ENCODE measurements around the gene CELF2. TPM values are rescaled to one million over a fixed set of nuclear protein-coding genes. Genes with fewer than 3 reads are reported as not detected.

Gene CELF2
- total and polyA plus RNA-seq, 4 donors = 43.3 to 65.6 (median 50.1) TPM

DNA sequence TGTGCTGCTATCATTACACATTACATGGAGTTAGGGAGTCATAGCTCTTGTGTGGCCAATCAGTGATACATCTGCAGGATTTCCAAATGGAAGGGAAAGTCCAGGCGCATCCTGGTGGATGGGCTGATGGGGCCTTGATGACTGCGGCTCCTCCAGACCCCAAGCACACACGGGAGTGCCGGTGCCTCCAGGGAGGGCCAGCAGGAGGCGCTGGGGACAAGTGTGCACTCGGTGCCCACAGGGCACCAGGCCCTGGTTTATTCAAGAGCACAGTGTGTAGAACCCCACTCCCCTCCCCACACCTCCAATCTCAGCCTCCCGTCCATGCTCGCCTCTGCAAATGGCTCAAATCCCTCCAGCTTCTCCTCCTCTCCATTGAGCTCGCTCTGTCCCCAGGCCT is 349.8 kb downstream of the CELF2 start:
- Histone ChIP-seq H3K36me3 (ENCODE audit: control insufficient read depth, insufficient read depth, low read length) (no peaks in the 10 kb centered on the region), H3K27me3 (ENCODE audit: control insufficient read depth, insufficient read depth, low read length) (no peaks in the 10 kb centered on the region), H3K4me3 (ENCODE audit: low read depth, low read length) (no peak overlapping the region), H3K4me1 (ENCODE audit: control insufficient read depth, insufficient read depth, low read length) (no peaks in the 10 kb centered on the region), H3K27ac (ENCODE audit: low read depth, low read length) (no peak overlapping the region), H3K9me3 (ENCODE audit: control insufficient read depth, insufficient read depth, low read length) (no peaks in the 10 kb centered on the region)
- no peak for DNase-seq (ENCODE audit: low read depth in 4 of 6, low spot score in 6 of 6)
- WGBS (ENCODE audit: insufficient coverage) = 97% methylated on average over 9 of the region's 9 CpGs

- peak in 1 of 6 donors; percentile 39 for DNase-seq (ENCODE audit: low read depth in 4 of 6, low spot score in 6 of 6)
- H3K27ac ChIP-seq (ENCODE audit: low read depth, low read length) = no peak overlapping the region
- no peak overlapping the region for H3K4me3 ChIP-seq (ENCODE audit: low read depth, low read length)
- WGBS (ENCODE audit: insufficient coverage) = 37% methylated on average over 10 of the region's 11 CpGs
- no peaks in the 10 kb centered on the region for H3K27me3 ChIP-seq (ENCODE audit: control insufficient read depth, insufficient read depth, low read length)
- no peaks in the 10 kb centered on the region for H3K36me3 ChIP-seq (ENCODE audit: control insufficient read depth, insufficient read depth, low read length)
- peaks cover 6% of the 10 kb centered on the region for H3K4me1 ChIP-seq (ENCODE audit: control insufficient read depth, insufficient read depth, low read length)
- H3K9me3 ChIP-seq (ENCODE audit: control insufficient read depth, insufficient read depth, low read length) = no peaks in the 10 kb centered on the region
These were observed 356.1 kb downstream of the CELF2 start for GRCh38 chr10:11373717-11374171.

DNA sequence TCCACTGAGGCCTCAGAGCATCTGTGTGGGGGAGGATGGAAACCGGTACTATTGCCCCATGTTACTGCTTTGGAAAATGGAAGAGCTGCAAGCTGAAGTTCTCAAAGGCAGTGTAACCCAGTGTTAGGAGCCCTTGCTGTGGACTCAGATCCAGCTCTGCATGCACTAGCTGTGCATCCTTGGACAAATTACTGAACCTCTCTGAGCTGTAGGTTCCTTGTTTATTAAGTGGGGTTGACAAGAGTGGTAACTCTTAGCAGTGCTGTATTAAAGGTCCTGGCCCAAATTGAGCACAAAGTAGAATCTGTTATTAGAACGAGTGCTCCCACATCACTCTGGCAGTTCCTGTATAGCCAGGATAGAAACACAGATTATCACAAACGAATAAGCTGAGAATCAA is 359.6 kb downstream of the CELF2 start:
- Histone ChIP-seq H3K27ac (ENCODE audit: low read depth, low read length) (no peak overlapping the region), H3K4me1 (ENCODE audit: control insufficient read depth, insufficient read depth, low read length) (peaks cover 20% of the 10 kb centered on the region), H3K36me3 (ENCODE audit: control insufficient read depth, insufficient read depth, low read length) (no peaks in the 10 kb centered on the region), H3K9me3 (ENCODE audit: control insufficient read depth, insufficient read depth, low read length) (no peaks in the 10 kb centered on the region), H3K27me3 (ENCODE audit: control insufficient read depth, insufficient read depth, low read length) (no peaks in the 10 kb centered on the region), H3K4me3 (ENCODE audit: low read depth, low read length) (no peak overlapping the region)
- no peak for DNase-seq (ENCODE audit: low read depth in 4 of 6, low spot score in 6 of 6)
- WGBS (ENCODE audit: insufficient coverage) = 96% methylated on average over 2 of the region's 3 CpGs

DNA sequence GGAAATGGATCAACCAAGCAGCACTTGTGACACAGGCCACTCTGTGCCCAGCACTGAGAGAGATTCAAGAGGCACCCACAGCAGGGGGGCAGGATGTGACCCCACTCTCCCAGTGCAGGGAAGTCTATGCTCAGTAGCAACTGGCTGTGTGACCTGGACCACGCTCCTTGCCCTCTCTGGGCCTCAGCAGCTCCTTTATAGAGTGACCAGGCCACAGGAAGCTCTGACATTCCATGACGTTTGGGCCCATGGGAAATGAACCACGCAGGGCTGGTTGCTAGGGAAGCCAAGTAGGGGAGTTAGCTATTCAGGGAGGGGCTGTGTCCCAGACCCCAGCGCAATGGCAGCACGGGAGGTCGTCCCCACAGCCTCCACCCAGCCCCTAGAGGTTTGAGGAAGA is 361.2 kb downstream of the CELF2 start:
- no peak for DNase-seq (ENCODE audit: low read depth in 4 of 6, low spot score in 6 of 6)
- Histone ChIP-seq H3K4me1 (ENCODE audit: control insufficient read depth, insufficient read depth, low read length) (peaks cover 15% of the 10 kb centered on the region), H3K27ac (ENCODE audit: low read depth, low read length) (no peak overlapping the region), H3K9me3 (ENCODE audit: control insufficient read depth, insufficient read depth, low read length) (no peaks in the 10 kb centered on the region), H3K36me3 (ENCODE audit: control insufficient read depth, insufficient read depth, low read length) (no peaks in the 10 kb centered on the region), H3K27me3 (ENCODE audit: control insufficient read depth, insufficient read depth, low read length) (no peaks in the 10 kb centered on the region), H3K4me3 (ENCODE audit: low read depth, low read length) (no peak overlapping the region)
- 54% methylated on average over 6 of the region's 6 CpGs for WGBS (ENCODE audit: insufficient coverage)

DNA sequence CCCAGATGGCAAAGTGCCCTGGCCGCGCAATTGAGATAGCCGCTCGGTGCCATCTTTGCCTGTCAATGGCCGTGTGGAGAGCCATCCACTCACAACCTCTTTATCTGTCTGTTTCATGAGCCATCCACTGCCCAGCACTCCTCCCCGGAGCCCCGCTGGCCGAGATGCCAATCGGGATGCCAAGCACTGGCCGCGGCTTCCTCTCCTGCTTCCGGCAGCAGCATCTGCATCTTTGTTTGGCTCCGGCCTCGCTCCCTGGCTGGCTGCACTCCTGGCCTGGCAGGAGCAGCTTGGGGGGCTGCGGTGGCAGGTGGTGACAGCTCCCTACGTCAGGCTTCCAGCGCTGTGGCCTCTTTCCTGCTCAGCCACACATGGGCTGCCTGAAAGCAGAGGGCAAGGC is 362.1 kb downstream of the CELF2 start:
- DNase-seq (ENCODE audit: low read depth in 4 of 6, low spot score in 6 of 6) = peak in 2 of 6 donors; percentile 32 to 54
- H3K4me3 ChIP-seq (ENCODE audit: low read depth, low read length) = no peak overlapping the region
- peaks cover 14% of the 10 kb centered on the region for H3K4me1 ChIP-seq (ENCODE audit: control insufficient read depth, insufficient read depth, low read length)
- WGBS (ENCODE audit: insufficient coverage) = 52% methylated on average over 17 of the region's 17 CpGs
- H3K27me3 ChIP-seq (ENCODE audit: control insufficient read depth, insufficient read depth, low read length) = no peaks in the 10 kb centered on the region
- no peak overlapping the region for H3K27ac ChIP-seq (ENCODE audit: low read depth, low read length)
- no peaks in the 10 kb centered on the region for H3K36me3 ChIP-seq (ENCODE audit: control insufficient read depth, insufficient read depth, low read length)
- no peaks in the 10 kb centered on the region for H3K9me3 ChIP-seq (ENCODE audit: control insufficient read depth, insufficient read depth, low read length)

GRCh38 chr10:11381023-11381422 is 363.4 kb downstream of the CELF2 start:
- Histone ChIP-seq H3K4me3 (ENCODE audit: low read depth, low read length) (no peak overlapping the region), H3K4me1 (ENCODE audit: control insufficient read depth, insufficient read depth, low read length) (peaks cover 14% of the 10 kb centered on the region), H3K27ac (ENCODE audit: low read depth, low read length) (no peak overlapping the region), H3K36me3 (ENCODE audit: control insufficient read depth, insufficient read depth, low read length) (no peaks in the 10 kb centered on the region), H3K9me3 (ENCODE audit: control insufficient read depth, insufficient read depth, low read length) (no peaks in the 10 kb centered on the region), H3K27me3 (ENCODE audit: control insufficient read depth, insufficient read depth, low read length) (no peaks in the 10 kb centered on the region)
- WGBS (ENCODE audit: insufficient coverage) = 85% methylated on average over 5 of the region's 7 CpGs
- no peak for DNase-seq (ENCODE audit: low read depth in 4 of 6, low spot score in 6 of 6)

DNA sequence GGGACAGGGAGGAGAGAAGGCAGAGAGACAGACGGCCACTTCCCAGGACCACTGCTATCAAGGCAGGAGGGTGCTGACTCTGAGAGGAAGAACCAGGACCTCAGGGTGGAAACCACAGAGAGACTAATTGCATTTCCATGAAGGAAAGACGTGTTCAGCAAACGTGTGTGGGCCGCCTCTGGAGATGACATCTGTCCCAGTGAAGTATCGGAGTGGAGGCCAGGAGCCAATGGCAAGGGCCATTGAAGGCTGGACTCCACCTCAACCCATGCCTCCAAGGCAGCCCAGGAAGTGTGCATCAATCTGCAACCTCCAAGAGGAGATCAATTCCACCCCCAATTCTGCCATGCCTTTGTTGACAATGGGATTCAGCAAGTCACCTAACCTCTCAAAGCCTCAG is 363.8 kb downstream of the CELF2 start:
- Histone ChIP-seq H3K4me3 (ENCODE audit: low read depth, low read length) (no peak overlapping the region), H3K27ac (ENCODE audit: low read depth, low read length) (no peak overlapping the region), H3K9me3 (ENCODE audit: control insufficient read depth, insufficient read depth, low read length) (no peaks in the 10 kb centered on the region), H3K27me3 (ENCODE audit: control insufficient read depth, insufficient read depth, low read length) (no peaks in the 10 kb centered on the region), H3K4me1 (ENCODE audit: control insufficient read depth, insufficient read depth, low read length) (peaks cover 14% of the 10 kb centered on the region), H3K36me3 (ENCODE audit: control insufficient read depth, insufficient read depth, low read length) (no peaks in the 10 kb centered on the region)
- WGBS (ENCODE audit: insufficient coverage) = 74% methylated on average over 5 of the region's 5 CpGs
- peak in 1 of 6 donors; percentile 22 for DNase-seq (ENCODE audit: low read depth in 4 of 6, low spot score in 6 of 6)

GRCh38 chr10:11382187-11382586 is 364.5 kb downstream of the CELF2 start:
- Histone ChIP-seq H3K9me3 (ENCODE audit: control insufficient read depth, insufficient read depth, low read length) (no peaks in the 10 kb centered on the region), H3K4me3 (ENCODE audit: low read depth, low read length) (no peak overlapping the region), H3K36me3 (ENCODE audit: control insufficient read depth, insufficient read depth, low read length) (no peaks in the 10 kb centered on the region), H3K27me3 (ENCODE audit: control insufficient read depth, insufficient read depth, low read length) (no peaks in the 10 kb centered on the region), H3K27ac (ENCODE audit: low read depth, low read length) (no peak overlapping the region), H3K4me1 (ENCODE audit: control insufficient read depth, insufficient read depth, low read length) (peaks cover 16% of the 10 kb centered on the region)
- no peak for DNase-seq (ENCODE audit: low read depth in 4 of 6, low spot score in 6 of 6)
- 84% methylated on average over 10 of the region's 10 CpGs for WGBS (ENCODE audit: insufficient coverage)

GRCh38 chr10:11386044-11386443 is 368.4 kb downstream of the CELF2 start:
- H3K36me3 ChIP-seq (ENCODE audit: control insufficient read depth, insufficient read depth, low read length) = no peaks in the 10 kb centered on the region
- WGBS (ENCODE audit: insufficient coverage) = 48% methylated on average over 4 of the region's 8 CpGs
- H3K4me1 ChIP-seq (ENCODE audit: control insufficient read depth, insufficient read depth, low read length) = peaks cover 8% of the 10 kb centered on the region
- no peaks in the 10 kb centered on the region for H3K9me3 ChIP-seq (ENCODE audit: control insufficient read depth, insufficient read depth, low read length)
- no peak overlapping the region for H3K27ac ChIP-seq (ENCODE audit: low read depth, low read length)
- no peaks in the 10 kb centered on the region for H3K27me3 ChIP-seq (ENCODE audit: control insufficient read depth, insufficient read depth, low read length)
- no peak for DNase-seq (ENCODE audit: low read depth in 4 of 6, low spot score in 6 of 6)
- no peak overlapping the region for H3K4me3 ChIP-seq (ENCODE audit: low read depth, low read length)

Measured in spinal cord (tissue), 10 donors.